HG03103 (cell line): ENCODE results near the gene NOS1AP.

ENCODE experiments used
- ATAC-seq: cut with Tn5 transposase; IDR thresholded peaks from one replicate; pipeline ENCODE4 v1.9.1; 2021; ENCODE audit warnings: low read depth; ENCODE audit not compliant: unreplicated experiment

The NOS1AP gene

DNA sequence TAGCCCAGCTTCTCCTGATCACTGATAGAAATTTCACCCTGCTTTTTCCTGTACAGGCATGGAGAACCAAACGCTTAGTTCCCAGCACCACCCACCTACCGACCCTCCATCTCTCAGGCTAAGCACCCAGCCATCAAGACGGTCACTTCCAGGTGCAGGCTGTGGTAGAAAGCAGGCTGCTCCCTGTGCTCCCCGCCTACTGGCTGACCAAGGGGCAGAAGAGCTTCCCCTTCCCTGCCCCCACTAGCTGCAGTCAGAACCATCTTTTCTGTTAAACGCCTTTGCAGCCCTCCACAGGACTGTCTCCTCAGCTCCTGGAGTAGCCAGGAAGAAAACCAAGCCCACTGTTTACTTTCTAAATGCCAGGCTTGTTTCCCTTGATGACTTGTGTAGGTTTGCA lies 284.2 kb downstream of the NOS1AP start:
- ATAC-seq = no peak

DNA sequence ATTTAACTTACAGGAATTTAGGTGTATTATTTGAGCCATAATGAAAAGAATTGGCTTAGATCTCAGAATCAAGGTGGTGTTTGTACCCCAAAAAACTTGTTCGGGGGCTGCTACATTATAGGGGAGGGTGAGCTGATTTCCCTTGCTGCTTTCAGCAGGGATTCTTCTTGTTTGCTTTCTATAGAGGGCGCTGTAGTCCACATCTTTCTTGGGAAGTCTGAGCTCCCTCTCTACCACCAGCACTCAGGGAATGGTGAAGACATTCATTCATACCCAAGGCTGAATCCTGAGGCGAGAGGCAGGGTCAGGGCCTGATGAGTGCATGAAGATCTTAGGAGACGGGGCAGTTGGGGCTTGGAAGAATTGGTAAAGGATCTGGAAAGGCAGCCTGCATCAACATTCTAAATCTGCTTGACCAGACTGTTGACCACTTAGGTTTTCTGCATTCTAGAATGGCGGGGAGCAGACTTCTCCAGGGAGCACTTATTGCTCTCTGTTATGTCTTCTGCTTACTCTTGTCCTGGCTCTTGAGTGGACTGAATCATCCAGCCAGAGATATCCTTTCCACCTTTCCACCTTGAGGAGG lies 288.3 kb downstream of the NOS1AP start:
- no peak for ATAC-seq

DNA sequence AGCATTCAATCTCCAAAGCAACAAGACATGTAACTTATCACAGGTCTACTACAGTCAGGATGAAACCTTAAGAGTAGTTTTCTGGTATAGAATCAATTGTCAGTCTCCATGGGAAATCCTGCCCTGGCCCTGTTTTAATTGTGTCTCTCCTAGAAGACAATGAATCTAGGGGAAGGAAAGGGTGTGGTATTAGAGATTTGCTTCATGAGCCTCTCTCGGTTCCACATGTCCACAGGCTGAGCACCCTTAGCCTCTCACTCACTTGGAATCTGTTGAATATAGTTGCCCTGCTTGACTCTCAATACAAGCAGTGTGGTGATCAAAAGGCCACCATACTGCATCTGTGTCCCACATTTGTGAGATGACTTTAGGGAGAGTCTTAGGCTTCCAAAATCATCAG lies 289.4 kb downstream of the NOS1AP start:
- no peak for ATAC-seq

DNA sequence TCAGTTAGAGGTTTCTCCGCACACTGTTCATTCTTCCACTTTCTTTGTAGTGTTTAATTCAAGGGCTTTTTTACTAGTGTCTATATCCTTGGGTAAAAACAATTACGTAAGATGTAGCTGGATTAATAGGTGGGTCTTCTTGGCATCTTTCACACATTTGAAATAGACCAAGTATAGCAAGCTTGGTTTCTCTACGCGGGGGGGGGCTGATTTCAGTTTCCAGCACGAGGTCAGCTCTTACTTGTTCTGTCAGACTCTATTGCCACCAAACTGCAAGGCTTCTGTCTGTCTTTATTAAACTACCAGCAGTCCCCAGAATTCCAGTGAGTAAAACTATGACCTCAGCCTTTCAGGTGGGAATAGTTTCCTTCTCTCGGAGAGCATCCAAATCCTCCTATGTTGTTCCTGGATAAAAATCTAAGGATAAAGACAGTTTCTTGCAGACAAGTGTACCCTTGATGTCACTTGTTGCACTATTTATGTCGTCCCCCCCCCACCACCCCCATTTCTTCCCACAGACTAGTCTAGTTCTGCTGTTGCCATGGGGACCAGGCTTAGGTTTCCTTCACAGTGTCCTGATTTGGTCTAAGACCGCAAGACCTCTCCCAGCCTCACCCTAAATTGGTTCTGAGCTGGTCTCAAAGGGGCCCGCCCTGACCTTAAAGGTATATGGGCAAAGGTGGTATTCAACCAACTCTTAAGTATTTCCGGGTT lies 290.2 kb downstream of the NOS1AP start:
- no peak for ATAC-seq

DNA sequence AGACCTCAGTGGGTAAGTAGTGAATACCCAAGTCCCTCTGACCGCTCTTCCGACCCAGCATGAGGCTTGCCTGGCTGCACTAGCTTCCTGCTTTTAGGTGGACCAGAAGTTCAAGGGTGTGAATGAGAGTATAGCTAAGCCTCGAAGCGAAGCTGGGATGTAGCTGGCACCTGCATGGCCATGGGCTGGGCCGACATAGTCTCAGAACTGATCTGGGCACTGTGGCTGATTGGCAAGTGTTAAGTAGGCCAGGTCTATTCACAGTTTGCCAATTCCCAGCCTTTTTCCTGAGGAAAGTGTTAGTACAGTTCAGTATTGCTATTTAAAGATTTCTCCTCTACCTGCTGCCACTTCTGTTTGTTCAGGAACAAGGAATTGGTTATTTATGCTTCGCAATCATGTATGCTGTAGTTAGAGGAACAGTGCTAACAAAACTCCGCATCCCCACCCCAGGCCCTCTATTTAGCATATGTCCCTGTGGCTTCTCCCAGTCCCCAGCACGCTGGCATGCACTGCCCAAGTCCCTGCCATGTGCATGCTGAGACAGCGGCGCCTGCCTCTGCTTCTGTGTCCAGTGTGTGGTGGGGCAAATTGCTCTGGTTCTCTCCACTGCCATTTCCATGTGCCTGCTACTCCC lies 290.9 kb downstream of the NOS1AP start:
- ATAC-seq = no peak

DNA sequence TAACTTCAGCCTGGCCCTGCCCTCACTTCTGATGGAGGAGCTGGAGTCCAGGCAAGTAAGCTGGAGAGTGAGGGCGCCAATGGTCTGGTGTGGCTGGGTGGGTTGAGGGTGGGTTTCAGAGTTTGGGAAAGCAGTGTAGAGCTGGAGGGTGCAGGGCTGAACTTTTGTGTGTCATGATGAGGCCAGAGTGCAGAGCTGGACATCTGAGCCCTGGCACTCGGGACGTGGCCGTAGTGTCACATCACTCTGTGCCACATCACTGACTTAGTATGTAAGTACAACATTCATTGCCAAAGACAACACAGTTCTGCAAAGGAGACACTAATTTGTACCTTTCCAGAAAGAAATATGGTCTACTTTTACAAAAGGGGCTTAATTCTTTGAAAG lies 291.4 kb downstream of the NOS1AP start:
- ATAC-seq = no peak

DNA sequence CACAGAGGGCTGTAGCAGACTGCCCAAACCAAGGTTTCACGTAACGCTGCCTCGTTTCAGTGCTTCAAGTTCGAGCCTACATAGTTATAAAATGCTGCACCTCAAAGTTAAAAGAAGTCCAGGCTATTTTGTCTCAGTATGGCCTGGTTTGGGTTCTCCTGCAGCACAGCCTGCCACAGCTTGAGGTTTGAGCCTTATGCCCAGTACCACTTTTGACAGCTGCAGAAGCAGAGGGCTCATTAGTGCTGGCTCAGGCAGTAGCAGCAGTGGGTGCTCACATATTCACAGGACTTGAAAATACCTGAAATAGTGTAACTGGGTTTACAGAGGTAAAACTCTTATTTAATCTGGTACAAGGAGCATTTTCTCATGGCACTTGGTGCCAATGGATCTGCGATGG lies 291.9 kb downstream of the NOS1AP start:
- ATAC-seq = no peak

DNA sequence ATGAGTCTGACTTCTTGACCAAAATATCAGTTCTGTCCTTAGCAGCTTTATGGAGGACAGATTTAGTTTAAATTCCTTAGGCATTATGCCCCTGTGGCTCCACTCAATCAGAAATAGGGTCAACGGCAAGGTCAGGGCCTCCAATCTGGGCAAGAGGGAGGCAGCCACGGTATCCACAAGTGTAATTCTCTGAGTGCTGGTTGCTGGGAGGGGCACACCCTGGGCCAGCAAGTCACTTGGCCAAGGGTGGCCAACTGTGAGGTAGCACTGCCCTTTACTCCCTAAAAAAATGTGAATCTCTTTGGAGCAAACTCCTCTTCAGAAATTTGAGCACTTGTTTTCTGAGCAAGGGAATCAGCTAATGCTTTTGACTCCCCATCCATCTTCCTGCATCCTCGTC lies 294.3 kb downstream of the NOS1AP start:
- ATAC-seq = no peak

DNA sequence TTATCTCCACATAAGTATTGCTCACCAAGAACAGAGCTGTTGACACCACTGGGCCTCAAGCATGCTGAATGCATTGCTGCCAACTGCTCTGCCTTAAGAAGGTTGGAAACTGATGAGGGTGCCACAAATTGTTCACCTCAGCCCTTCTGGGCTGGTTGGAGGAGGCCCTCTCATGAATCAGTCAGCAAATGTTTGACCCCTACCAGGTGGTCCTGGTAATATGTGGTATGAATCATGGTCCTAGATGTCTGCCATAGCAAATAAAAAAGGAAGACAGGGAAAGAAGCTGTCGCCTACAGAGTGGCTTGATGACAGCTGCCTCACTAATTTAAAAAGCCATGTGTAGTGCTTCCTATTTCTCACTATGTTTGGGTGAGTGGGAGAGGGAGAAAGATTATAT lies 295.0 kb downstream of the NOS1AP start:
- ATAC-seq = no peak

DNA sequence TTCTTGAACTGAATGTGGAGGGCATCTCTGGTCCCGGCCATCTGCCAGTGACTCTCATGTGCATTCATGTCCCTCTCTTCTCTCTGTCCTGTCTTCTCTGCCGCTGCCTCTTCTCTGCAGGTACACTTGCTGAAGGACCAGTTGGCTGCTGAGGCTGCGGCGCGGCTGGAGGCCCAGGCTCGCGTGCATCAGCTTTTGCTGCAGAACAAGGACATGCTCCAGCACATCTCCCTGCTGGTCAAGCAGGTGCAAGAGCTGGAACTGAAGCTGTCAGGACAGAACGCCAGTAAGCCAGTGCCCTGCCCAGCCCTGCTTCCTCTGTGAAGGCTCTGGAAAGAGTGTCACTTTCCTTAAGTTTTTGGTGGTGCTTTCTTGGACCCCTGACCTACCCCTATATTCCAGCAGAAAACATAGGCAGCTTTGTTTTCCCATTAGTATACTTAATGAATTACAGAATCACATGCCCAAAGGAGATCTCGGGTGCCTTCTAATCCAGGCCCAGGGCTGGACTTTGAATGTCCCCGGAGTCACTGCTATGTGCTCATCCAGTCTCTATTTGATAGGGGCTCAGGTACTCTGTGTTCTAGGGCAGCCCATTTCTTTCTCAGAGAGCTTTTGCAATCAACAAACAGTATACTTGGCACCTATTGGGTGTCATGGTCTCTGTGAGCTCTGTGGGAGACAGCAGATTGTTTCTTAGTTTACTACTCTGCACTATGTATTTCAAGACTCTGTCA lies 296.0 kb downstream of the NOS1AP start:
- ATAC-seq = no peak

DNA sequence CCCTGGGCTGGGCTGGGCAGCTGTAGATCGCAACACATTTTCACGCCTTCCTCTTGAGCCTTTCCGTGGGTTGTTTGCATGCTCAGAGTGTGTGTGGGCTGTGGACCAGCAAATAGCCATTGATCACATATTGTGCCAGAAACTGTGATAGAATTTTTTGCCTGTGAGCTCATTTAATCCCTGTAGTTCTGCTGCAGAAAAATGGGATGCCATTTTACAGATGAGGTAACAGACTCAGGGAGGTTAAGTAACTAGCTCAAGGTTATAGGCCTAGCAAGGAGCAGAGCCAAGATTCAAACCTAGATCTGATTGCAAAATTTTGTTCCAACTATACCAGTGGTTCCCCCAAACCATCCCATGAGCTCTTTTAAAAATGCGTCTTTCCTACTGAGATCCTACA lies 296.7 kb downstream of the NOS1AP start:
- ATAC-seq = no peak

DNA sequence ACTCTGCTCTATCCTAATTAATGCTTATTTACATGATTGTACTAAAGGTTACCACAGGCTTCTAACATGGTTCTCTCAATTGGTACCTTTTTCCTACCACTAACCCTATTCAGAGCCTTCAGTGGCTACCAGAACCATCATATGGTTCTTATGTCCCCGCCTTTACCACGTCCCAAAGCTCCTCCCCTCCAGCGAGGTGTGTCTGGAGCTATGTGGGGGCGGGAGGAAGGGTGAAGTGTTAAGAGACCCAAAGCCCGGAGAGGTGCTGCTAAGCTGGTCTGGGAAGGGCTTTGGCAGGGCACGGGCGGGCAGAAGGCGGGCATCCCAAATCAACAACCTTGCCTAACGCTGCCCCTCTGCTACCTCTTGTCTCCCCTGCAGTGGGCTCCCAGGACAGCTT lies 297.2 kb downstream of the NOS1AP start:
- no peak for ATAC-seq

DNA sequence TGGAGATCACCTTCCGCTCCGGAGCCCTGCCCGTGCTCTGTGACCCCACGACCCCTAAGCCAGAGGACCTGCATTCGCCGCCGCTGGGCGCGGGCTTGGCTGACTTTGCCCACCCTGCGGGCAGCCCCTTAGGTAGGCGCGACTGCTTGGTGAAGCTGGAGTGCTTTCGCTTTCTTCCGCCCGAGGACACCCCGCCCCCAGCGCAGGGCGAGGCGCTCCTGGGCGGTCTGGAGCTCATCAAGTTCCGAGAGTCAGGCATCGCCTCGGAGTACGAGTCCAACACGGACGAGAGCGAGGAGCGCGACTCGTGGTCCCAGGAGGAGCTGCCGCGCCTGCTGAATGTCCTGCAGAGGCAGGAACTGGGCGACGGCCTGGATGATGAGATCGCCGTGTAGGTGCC lies 297.6 kb downstream of the NOS1AP start:
- ATAC-seq = no peak

DNA sequence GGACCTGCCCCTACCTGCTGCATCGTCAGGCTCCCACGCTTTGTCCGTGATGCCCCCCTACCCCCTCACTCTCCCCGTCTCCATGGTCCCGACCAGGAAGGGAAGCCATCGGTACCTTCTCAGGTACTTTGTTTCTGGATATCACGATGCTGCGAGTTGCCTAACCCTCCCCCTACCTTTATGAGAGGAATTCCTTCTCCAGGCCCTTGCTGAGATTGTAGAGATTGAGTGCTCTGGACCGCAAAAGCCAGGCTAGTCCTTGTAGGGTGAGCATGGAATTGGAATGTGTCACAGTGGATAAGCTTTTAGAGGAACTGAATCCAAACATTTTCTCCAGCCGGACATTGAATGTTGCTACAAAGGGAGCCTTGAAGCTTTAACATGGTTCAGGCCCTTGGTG lies 298.3 kb downstream of the NOS1AP start:
- no peak for ATAC-seq

DNA sequence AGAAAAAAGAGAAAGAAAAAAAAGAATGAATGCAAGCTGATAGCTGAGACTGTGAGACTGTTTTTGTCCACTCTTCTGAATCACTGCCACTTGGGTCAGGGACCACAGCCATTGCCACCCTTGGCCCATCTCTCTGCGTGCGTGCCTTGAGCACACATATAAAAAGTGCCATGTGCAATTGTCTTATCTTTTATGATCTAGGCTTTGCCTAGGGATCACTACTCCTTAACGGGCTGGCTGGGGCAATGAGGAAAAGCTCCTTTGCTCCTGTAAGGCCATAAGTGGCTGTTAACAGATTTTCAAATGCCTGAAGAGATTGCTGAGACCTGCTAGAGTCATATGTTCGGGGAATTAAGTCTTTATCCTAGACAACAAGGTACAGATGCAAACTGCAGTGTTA lies 299.0 kb downstream of the NOS1AP start:
- ATAC-seq = no peak

DNA sequence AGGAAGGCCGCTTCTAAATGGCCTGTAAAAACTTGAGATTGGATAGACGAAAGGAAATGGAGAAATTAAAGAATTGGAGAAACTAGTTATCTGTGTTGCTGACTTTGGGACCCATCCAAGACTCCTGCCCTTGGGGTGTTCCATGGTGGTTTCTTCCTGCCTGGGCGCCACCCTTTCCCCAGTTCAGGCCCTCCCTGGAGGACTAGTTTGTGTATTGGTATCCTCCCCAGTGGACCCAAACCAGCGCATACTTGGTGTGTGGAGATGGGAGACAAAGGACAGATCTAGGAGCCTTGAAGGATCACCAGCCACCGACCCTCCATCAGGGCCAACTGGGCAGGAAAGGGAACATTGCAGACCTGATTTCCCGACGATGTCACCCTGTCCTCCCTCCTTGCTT lies 300.1 kb downstream of the NOS1AP start:
- no peak for ATAC-seq

DNA sequence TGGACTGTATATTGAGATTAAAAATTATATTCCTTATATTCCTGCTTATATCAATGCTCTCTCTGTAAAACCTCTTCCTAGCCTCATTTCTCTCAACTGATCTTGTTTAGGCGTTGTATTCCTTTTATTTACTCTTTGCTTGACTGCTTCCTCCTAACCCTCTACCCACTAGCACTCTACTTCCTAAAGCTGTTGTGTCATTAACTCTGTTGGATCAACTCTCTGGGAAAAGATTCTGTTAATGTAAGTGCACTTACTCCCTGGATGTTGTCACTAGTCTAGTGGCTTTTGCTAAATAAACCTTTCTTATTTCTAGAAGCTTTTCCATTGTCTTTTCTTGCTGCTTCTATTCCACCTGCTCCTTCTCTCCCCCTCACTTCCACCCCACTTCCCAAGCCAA lies 300.7 kb downstream of the NOS1AP start:
- ATAC-seq = no peak

DNA sequence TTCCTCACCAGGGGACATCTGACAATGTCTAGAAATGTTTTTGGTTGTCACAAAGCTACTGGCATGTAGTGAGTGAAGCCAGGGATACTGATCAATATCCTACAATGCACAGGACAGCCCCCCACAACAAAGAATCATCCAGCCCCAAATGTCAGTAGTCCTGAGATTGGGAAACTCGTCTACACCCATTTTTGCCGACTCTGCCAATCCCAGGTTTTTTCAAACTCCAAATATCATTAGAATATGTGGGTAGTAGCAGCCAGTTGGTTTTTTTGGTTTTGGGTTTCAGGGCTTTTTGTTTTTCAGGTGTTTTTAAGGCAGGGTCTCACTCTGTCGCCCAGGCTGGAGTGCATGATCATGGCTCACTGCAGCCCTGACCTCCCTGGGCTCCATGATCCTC lies 301.2 kb downstream of the NOS1AP start:
- ATAC-seq = no peak

DNA sequence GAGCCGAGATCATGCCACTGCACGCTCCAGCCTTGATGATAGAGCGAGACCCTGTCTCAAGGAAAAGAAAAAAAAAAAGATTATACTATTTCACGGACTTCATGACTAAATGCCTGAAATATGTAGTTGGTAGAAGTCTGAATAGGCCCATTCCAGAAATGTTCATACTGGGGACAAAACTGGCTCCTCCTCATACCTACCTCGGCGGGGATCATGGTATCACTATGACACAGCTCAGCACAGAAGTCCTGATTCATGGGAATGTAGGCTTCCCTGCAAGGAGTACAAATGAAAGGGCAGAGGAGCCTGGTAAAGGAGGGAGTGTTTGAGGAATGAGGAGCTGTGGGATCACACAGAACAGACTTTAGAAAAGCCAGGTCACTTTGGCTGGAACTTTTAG lies 302.1 kb downstream of the NOS1AP start:
- no peak for ATAC-seq

DNA sequence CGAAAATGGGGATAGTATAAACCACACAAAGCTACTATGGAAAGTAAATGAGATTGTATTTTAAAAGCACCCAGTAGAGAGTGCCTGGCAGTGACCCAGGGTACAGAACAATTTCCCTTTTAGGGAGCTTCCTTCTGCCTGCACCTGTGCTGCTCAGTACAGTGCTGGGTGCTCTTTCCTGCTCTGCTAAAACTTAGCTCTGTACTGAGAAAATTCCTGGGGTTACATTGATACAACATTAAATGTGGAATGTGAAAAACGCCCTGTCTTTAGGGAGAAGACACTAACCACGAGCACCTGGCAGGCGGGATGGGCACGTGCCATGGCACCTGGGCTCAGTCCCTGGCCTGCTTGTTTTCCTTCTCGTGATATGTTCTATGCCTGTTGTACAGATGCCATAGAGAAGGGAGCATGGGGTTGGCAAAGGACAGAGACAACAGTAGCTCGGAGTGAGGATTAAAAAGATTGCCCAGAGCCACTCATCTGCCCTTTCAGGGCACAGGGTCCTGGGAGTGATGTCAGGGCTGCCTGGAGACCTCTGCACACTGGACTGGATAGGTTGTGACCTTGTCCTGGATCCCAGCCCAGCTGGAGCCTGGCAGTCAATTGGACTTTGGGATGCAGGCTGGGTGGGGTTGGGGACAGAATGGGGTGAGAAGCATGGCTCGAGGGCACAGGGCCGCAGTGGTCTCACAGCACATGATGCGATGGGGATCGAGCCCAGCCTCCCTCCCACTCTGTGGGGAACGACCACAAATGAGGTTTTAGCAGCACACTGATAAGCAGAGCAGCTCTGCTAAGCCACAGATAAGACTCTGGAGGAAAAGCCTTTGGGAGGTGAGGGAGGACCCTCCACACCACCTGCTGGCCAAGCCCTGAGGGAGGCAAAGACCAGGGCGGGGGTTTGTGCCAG lies 302.9 kb downstream of the NOS1AP start:
- no peak for ATAC-seq

DNA sequence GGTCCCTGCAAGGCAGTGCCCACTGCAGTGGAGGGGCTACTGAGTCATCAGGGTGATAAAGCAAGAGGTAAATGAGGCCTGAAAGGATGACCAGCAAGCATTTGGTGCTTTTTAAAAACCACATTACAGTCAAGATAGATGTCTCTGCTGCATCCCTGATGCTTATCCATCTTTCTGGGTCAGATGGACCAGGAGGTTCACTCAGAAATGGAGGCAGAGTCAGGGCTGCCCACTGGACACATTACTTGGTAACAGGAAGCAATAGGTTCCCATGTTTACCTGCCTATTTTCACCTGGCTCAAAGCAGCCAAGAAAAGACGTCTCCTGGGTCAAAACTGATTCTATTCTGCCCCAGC lies 303.6 kb downstream of the NOS1AP start:
- ATAC-seq = no peak
